H9 (cell line): ENCODE measurements around the gene ACVR1B. TPM values are rescaled to one million over a fixed set of nuclear protein-coding genes. Genes with fewer than 3 reads are reported as not detected.

ENCODE experiments used
- DNase-seq: peaks from one replicate; pipeline ENCODE4 v3.0.0-alpha.2; 2017
- H2AFZ ChIP-seq: one replicate; pipeline ENCODE4 v1.6.1; 2013; ENCODE audit warnings: mild to moderate bottlenecking, low read length, control low read depth, moderate library complexity
- H2AK5ac ChIP-seq: 2 replicates; pipeline ENCODE4 v1.6.1; 2013; ENCODE audit warnings: low read length, control low read depth, mixed read lengths; ENCODE audit not compliant: insufficient read length
- H2BK120ac ChIP-seq: one replicate; pipeline ENCODE4 v1.6.1; 2013; ENCODE audit warnings: low read depth, mild to moderate bottlenecking, low read length, control low read depth, inconsistent platforms; ENCODE audit not compliant: poor library complexity, severe bottlenecking
- H2BK12ac ChIP-seq: 2 replicates; pipeline ENCODE4 v1.6.1; 2013; ENCODE audit warnings: low read length, control low read depth, mixed read lengths, low read depth; ENCODE audit not compliant: insufficient read length
- H2BK15ac ChIP-seq: 2 replicates; pipeline ENCODE4 v1.6.1; 2013; ENCODE audit warnings: low read depth, low read length, control low read depth
- H2BK20ac ChIP-seq: one replicate; pipeline ENCODE4 v1.6.1; 2013; ENCODE audit warnings: low read depth, mild to moderate bottlenecking, low read length, control low read depth, inconsistent platforms; ENCODE audit not compliant: poor library complexity, severe bottlenecking
- H2BK5ac ChIP-seq: 2 replicates; pipeline ENCODE4 v1.6.1; 2013; ENCODE audit warnings: low read length, control low read depth, mixed read lengths; ENCODE audit not compliant: insufficient read length
- H3K14ac ChIP-seq: 2 replicates; pipeline ENCODE4 v1.6.1; 2013; ENCODE audit warnings: low read length, control low read depth; ENCODE audit not compliant: insufficient read depth
- H3K18ac ChIP-seq: 2 replicates; pipeline ENCODE4 v1.6.1; 2013; ENCODE audit warnings: low read depth, mild to moderate bottlenecking, mixed read lengths, low read length, control low read depth; ENCODE audit not compliant: insufficient read length
- H3K23ac ChIP-seq: 2 replicates; pipeline ENCODE4 v1.6.1; 2013; ENCODE audit warnings: low read length, control low read depth, mixed read lengths, low read depth; ENCODE audit not compliant: insufficient read length
- H3K23me2 ChIP-seq: 2 replicates; pipeline ENCODE4 v1.6.1; 2013; ENCODE audit warnings: low read depth, mild to moderate bottlenecking, mixed read lengths, low read length, control low read depth; ENCODE audit not compliant: insufficient read length, poor library complexity, severe bottlenecking
- H3K27ac ChIP-seq: 2 replicates; pipeline ENCODE4 v1.5.1; 2013; ENCODE audit warnings: low read length, control low read depth, mixed read lengths, low read depth; ENCODE audit not compliant: insufficient read length
- H3K27me3 ChIP-seq: 2 replicates; pipeline ENCODE4 v1.6.1; 2013; ENCODE audit warnings: low read length, control low read depth, inconsistent platforms; ENCODE audit not compliant: insufficient read depth
- H3K4ac ChIP-seq: 2 replicates; pipeline ENCODE4 v1.6.1; 2013; ENCODE audit warnings: low read depth, mild to moderate bottlenecking, control low read depth, inconsistent platforms, low read length, moderate library complexity
- H3K4me1 ChIP-seq: 2 replicates; pipeline ENCODE4 v1.6.1; 2013; ENCODE audit warnings: low read length, control low read depth, inconsistent platforms; ENCODE audit not compliant: insufficient read depth
- H3K4me2 ChIP-seq: 2 replicates; pipeline ENCODE4 v1.6.1; 2013; ENCODE audit warnings: low read length, control low read depth, mixed read lengths; ENCODE audit not compliant: insufficient read length, insufficient read depth
- H3K56ac ChIP-seq: 2 replicates; pipeline ENCODE4 v1.6.1; 2013; ENCODE audit warnings: low read depth, mild to moderate bottlenecking, mixed read lengths, low read length, control low read depth; ENCODE audit not compliant: insufficient read length
- H3K79me1 ChIP-seq: 2 replicates; pipeline ENCODE4 v1.6.1; 2013; ENCODE audit warnings: low read depth, mild to moderate bottlenecking, moderate library complexity, low read length, control low read depth, inconsistent platforms; ENCODE audit not compliant: insufficient read depth, poor library complexity, severe bottlenecking
- H3K79me2 ChIP-seq: 2 replicates; pipeline ENCODE4 v1.6.1; 2013; ENCODE audit warnings: low read length, control low read depth, inconsistent platforms; ENCODE audit not compliant: insufficient read depth
- H3K9ac ChIP-seq: 2 replicates; pipeline ENCODE4 v1.6.1; 2013; ENCODE audit warnings: low read length, control low read depth, mixed read lengths; ENCODE audit not compliant: insufficient read length; ENCODE audit errors: extremely low read depth
- H3K9me3 ChIP-seq: one replicate; pipeline ENCODE4 v1.6.1; 2013; ENCODE audit warnings: low read depth, low read length, inconsistent platforms; ENCODE audit not compliant: control insufficient read depth
- H3T11ph ChIP-seq: one replicate; pipeline ENCODE4 v1.6.1; 2013; ENCODE audit warnings: mild to moderate bottlenecking, low read length, control low read depth, inconsistent platforms
- H4K20me1 ChIP-seq: one replicate; pipeline ENCODE4 v1.6.1; 2013; ENCODE audit not compliant: control insufficient read depth, insufficient read length, insufficient read depth
- H4K5ac ChIP-seq: 2 replicates; pipeline ENCODE4 v1.6.1; 2013; ENCODE audit warnings: low read depth, mild to moderate bottlenecking, mixed read lengths, low read length, control low read depth; ENCODE audit not compliant: insufficient read length
- H4K8ac ChIP-seq: replicated peaks from 2 replicates; pipeline ENCODE4 v1.6.1; 2013; ENCODE audit warnings: low read length, control low read depth, mixed read lengths, low read depth; ENCODE audit not compliant: insufficient read length
- H4K91ac ChIP-seq: 2 replicates; pipeline ENCODE4 v1.6.1; 2013; ENCODE audit warnings: low read depth, mild to moderate bottlenecking, moderate library complexity, mixed read lengths, low read length, control low read depth; ENCODE audit not compliant: insufficient read length
- H3K27ac Mint-ChIP-seq, 3 experiments: 2 replicates in 2 of 3; 3 replicates in 1 of 3; pipeline ENCODE4 v1.8.0; 2020 to 2021; ENCODE audit warnings: mixed read lengths in 3 of 3, mild to moderate bottlenecking in 1 of 3, moderate library complexity in 1 of 3
- H3K27me3 Mint-ChIP-seq: 2 replicates; pipeline ENCODE4 v1.8.0; 2021; ENCODE audit warnings: low read depth, mild to moderate bottlenecking, moderate library complexity, mixed read lengths
- H3K36me3 Mint-ChIP-seq, 3 experiments: 2 replicates in 2 of 3; 3 replicates in 1 of 3; pipeline ENCODE4 v1.8.0; 2020 to 2021; ENCODE audit warnings: low read depth in 3 of 3, mixed read lengths in 3 of 3; ENCODE audit not compliant: insufficient read depth in 1 of 3
- H3K4me1 Mint-ChIP-seq, 2 experiments: 2 replicates each; pipeline ENCODE4 v1.8.0; 2020; ENCODE audit warnings: mixed read lengths in 2 of 2
- H3K4me3 Mint-ChIP-seq, 2 experiments: 2 replicates in 1 of 2; 3 replicates in 1 of 2; pipeline ENCODE4 v1.8.0; 2020 to 2021; ENCODE audit warnings: mild to moderate bottlenecking in 2 of 2, mixed read lengths in 2 of 2, moderate library complexity in 1 of 2
- H3K9me3 Mint-ChIP-seq, 2 experiments: 2 replicates in 1 of 2; 3 replicates in 1 of 2; pipeline ENCODE4 v1.8.0; 2020; ENCODE audit warnings: mild to moderate bottlenecking in 2 of 2, mixed read lengths in 2 of 2, moderate library complexity in 1 of 2
- WGBS: extraction: QIAGEN DNeasy Blood & Tissue Kit; methylation state at CpG from one replicate; pipeline ENCODE4 v1.1.7; 2013; ENCODE audit warnings: missing lambda C conversion rate, low lambda C conversion rate, mixed read lengths; ENCODE audit not compliant: insufficient read length; ENCODE audit errors: extremely low coverage; 5-methylcytosine and 5-hydroxymethylcytosine counted together
- total RNA-seq: library from RNA; stranded (reverse); gene quantifications from 2 replicates; pipeline ENCODE4 v1.2.1, GENCODE V29; 2021
- TF ChIP-seq, protein P1 (sequence below): fragments of 200-600 bp; sonication (generic); conservative IDR thresholded peaks from 3 replicates; pipeline ENCODE4 v1.8.0; 2021; ENCODE audit warnings: antibody characterized with exemption, mild to moderate bottlenecking

ACVR1B gene
- total RNA-seq, 1 experiment from 2014 or later: 16.3 TPM

DNA sequence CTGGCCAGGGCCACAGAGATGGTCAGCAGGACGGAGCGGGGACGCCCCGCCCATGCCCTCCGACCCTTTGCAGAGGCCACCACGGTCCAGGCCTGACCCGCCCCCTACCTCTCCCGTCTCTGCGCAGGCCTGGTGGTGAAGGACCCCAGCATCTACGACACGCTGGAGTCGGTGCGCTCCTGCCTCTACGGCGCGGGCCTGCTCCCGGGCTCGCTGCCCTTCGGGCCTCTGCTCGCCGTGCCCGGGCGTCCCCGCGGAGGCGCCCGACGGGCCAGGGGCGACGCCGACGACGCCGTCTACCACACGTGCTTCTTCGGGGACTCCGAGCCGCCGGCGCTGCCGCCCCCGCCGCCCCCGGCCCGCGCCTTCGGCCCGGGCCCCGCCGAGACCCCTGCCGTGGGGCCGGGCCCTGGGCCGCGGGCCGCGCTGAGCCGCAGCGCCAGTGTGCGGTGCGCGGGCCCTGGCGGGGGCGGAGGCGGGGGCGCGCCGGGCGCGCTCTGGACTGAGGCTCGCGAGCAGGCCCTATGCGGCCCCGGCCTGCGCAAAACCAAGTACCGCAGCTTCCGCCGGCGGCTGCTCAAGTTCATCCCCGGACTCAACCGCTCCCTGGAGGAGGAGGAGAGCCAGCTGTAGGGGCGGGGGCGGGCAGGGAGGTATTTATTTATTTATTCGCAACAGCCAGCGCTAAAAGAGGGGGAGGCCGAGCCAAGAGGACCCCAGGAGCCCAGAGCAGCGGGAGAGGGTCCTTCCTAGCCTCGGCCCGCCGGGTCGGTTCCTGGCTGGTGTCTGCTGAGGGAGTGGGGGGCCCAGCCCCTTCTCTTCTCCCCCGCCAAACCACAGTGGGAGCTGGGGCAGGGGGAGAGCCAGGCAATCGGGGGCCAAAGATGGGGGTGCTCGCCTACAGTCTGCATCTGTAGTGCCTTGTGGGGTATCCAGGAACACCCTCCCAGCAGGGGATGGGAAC, 63.4 kb downstream of the ACVR1B start:
- no peak overlapping the region for H3K14ac ChIP-seq
- Mint-ChIP-seq H3K27ac (no peak overlapping the region; a peak in 1 of 7 replicates), H3K27me3 (peaks cover 78% of the 10 kb centered on the region), H3K36me3 (peaks cover 0 to 14% (median 10%) of the 10 kb centered on the region in 3 experiments; a peak in 3 of 7 replicates), H3K4me1 (peaks cover 24 to 37% of the 10 kb centered on the region in 2 experiments), H3K4me3 (peak overlapping the region in 1 of 2 experiments; percentile 41; a peak in 2 of 5 replicates), H3K9me3 (no peaks in the 10 kb centered on the region; a peak in 1 of 5 replicates)
- H3K4me2 ChIP-seq: no peak overlapping the region
- no peak overlapping the region for H3K56ac ChIP-seq
- no peak overlapping the region for H3K9ac ChIP-seq
- no peak overlapping the region for H3K18ac ChIP-seq
- no peak overlapping the region for H3K23ac ChIP-seq
- H2BK120ac ChIP-seq: no peak overlapping the region
- H3K27ac ChIP-seq: no peak overlapping the region
- no peak overlapping the region for H2AK5ac ChIP-seq
- no peak overlapping the region for H2AFZ ChIP-seq
- H2BK20ac ChIP-seq: no peak overlapping the region
- H2BK12ac ChIP-seq: no peak overlapping the region
- H2BK5ac ChIP-seq: no peak overlapping the region
- no peak overlapping the region for H3K4ac ChIP-seq
- H4K20me1 ChIP-seq: no peaks in the 10 kb centered on the region
- TF ChIP-seq, protein P1, sequence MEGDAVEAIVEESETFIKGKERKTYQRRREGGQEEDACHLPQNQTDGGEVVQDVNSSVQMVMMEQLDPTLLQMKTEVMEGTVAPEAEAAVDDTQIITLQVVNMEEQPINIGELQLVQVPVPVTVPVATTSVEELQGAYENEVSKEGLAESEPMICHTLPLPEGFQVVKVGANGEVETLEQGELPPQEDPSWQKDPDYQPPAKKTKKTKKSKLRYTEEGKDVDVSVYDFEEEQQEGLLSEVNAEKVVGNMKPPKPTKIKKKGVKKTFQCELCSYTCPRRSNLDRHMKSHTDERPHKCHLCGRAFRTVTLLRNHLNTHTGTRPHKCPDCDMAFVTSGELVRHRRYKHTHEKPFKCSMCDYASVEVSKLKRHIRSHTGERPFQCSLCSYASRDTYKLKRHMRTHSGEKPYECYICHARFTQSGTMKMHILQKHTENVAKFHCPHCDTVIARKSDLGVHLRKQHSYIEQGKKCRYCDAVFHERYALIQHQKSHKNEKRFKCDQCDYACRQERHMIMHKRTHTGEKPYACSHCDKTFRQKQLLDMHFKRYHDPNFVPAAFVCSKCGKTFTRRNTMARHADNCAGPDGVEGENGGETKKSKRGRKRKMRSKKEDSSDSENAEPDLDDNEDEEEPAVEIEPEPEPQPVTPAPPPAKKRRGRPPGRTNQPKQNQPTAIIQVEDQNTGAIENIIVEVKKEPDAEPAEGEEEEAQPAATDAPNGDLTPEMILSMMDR: no peak
- no peaks in the 10 kb centered on the region for H3K79me1 ChIP-seq
- no peak overlapping the region for H4K8ac ChIP-seq
- no peak overlapping the region for H2BK15ac ChIP-seq
- peaks cover 5% of the 10 kb centered on the region; the same call in 1 of the 2 replicates for H3K4me1 ChIP-seq
- H3K9me3 ChIP-seq: no peaks in the 10 kb centered on the region
- no peaks in the 10 kb centered on the region for H3K23me2 ChIP-seq
- H3T11ph ChIP-seq: no peak overlapping the region
- no peaks in the 10 kb centered on the region for H3K27me3 ChIP-seq
- peak; percentile 70 for DNase-seq
- no peaks in the 10 kb centered on the region for H3K79me2 ChIP-seq
- H4K91ac ChIP-seq: no peak overlapping the region
- no peak overlapping the region for H4K5ac ChIP-seq
- no CpG with 5 or more reads among the region's 93 CpGs for WGBS
